Ovary (tissue), 9 donors: ENCODE results near the gene SKA1. TPM values are rescaled to one million over a fixed set of nuclear protein-coding genes. Genes with fewer than 3 reads are reported as not detected.

ENCODE experiments used
- DNase-seq, 5 donors: peaks; one replicate each; pipeline ENCODE4 v3.0.0-alpha.2; 2019 to 2020
- H3K27ac ChIP-seq, 2 donors: fragments of 200-600 bp; one replicate each; pipeline versions ENCODE4 v1.5.1 to v1.8.0; 2019 to 2022
- H3K27me3 ChIP-seq: fragments of 200-600 bp; one replicate; pipeline ENCODE4 v1.8.0; 2022
- H3K36me3 ChIP-seq: fragments of 200-600 bp; sonication (generic); one replicate; pipeline ENCODE4 v1.5.1; 2019
- H3K4me1 ChIP-seq: one replicate; pipeline ENCODE4 v1.8.1; 2013; ENCODE audit warnings: mild to moderate bottlenecking, moderate library complexity; ENCODE audit not compliant: insufficient read depth
- H3K4me3 ChIP-seq: fragments of 200-600 bp; sonication (generic); one replicate; pipeline ENCODE4 v1.5.1; 2017
- H3K9me3 ChIP-seq, 2 donors: fragments of 200-600 bp in 1 of 2; sonication (generic) in 1 of 2; one replicate each; pipeline versions ENCODE4 v1.5.1 to v1.8.1; 2013 to 2019; ENCODE audit warnings: mild to moderate bottlenecking in 1 of 2, moderate library complexity in 1 of 2
- EP300 ChIP-seq: sonication (generic); formaldehyde crosslinking; IDR thresholded peaks from one replicate; pipeline ENCODE4 v1.6.1; 2017; ENCODE audit warnings: antibody characterized with exemption
- POLR2A ChIP-seq: fragments of 450-650 bp; IDR thresholded peaks from one replicate; pipeline ENCODE4 v1.6.1; 2017; ENCODE audit warnings: antibody characterized with exemption, mild to moderate bottlenecking, moderate library complexity
- WGBS, 3 donors: extraction: QIAGEN DNeasy Blood & Tissue Kit in 1 of 3; methylation state at CpG; one replicate each; pipeline versions ENCODE4 v1.1.5 to v1.1.7; 2013 to 2017; 5-methylcytosine and 5-hydroxymethylcytosine counted together
- intact Hi-C, 4 donors: fragments of 100-400 bp; cut with DNase I; formaldehyde crosslinking; loops; one replicate each; pipeline versions ENCODE4 v1.11.0 to v1.15.1; 2022 to 2023
- polyA plus RNA-seq, 2 donors: library from polyadenylated mRNA; stranded (reverse); fragments of 200-250 nt in 1 of 2; fragments of 350-450 nt in 1 of 2; fragmentation: Illumina TruSeq in 1 of 2; extraction: RNeasy Lipid Tissue Mini Kit (QIAGEN cat#74804) in 1 of 2; gene quantifications; one replicate each; pipeline ENCODE4 v1.2.3, GENCODE V29; 2013 to 2014
- total RNA-seq, 7 donors: library from RNA; depleted of rRNA in 2 of 7; stranded (reverse); fragments of >200 nt in 2 of 7; fragmentation: NEBNext Ultra II Directional in 3 of 7; extraction: Animal tissue kit (Norgen Biotek cat#: 25700) in 3 of 7; gene quantifications; one replicate each; pipeline versions ENCODE4 v1.1.0 to v1.2.4, GENCODE V29; 2016 to 2023
- TF ChIP-seq, protein P1 (sequence below), 3 donors: fragments of 450-650 bp in 2 of 3; fragments of 200-600 bp in 1 of 3; IDR thresholded peaks; one replicate each; pipeline versions ENCODE4 v1.5.1 to v1.8.0; 2016 to 2022; ENCODE audit warnings: antibody characterized with exemption in 3 of 3, mild to moderate bottlenecking in 1 of 3
- donor health status: DM: no; HTN: no; CAD: no; lungs with moderate emphysema.
- donor health status: DM: no; HTN: no; CAD: no.
- donor health status: Bipolar disorder and iron deficiency.
- donor health status: DM: yes; HTN: yes; CAD: no.
- donor health status: DM: no; HTN: no; CAD: no.
- donor health status: DM: yes; HTN: yes; CAD: no.

SKA1 gene
- total and polyA plus RNA-seq, 9 donors, result 0.10 to 3.3 (median 0.60) TPM; not detected in 3

DNA sequence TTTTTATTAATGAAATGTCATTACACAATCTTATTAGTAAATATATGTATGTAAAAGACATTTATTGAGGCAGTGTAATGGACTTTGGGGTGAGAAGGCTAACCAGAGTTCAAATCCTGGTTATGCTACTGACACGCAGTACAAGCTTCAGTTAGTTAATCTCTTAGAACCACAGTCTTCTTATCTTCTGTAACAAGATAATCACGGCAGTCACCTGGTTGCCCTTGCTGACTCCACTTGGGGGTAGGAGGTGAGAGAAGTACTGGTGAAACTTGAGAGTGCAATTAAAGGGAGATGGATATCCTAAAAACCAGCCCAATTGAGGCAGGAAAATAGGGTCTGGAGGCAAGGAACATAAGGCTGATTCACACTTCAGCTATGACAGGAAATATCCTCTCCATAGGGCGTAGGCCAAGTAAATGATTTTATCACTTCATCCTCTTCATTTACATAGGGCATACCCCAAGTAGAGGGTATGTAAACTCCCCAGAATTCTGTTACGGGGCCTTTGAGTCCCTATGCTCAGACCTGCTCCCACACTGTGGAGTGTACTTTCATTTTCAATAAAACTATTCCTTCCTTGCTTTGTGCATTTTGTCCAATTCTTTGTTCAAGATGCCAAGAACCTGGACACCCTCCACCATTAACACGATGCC lies 21.3 kb downstream of the SKA1 start:
- WGBS, 3 donors, result 80 to 86% (median 84%) methylated on average over 5 of the region's 5 CpGs
- intact Hi-C loops, result no loop called here
- Histone ChIP-seq H3K4me1 (no peaks in the 10 kb centered on the region), H3K36me3 (no peaks in the 10 kb centered on the region), H3K4me3 (no peak overlapping the region), H3K9me3 (no peaks in the 10 kb centered on the region), H3K27me3 (no peaks in the 10 kb centered on the region), H3K27ac (no peak overlapping the region)
- DNase-seq, result no peak
- TF ChIP-seq POLR2A, result no peak
- TF ChIP-seq EP300, result no peak
- TF ChIP-seq, protein P1, sequence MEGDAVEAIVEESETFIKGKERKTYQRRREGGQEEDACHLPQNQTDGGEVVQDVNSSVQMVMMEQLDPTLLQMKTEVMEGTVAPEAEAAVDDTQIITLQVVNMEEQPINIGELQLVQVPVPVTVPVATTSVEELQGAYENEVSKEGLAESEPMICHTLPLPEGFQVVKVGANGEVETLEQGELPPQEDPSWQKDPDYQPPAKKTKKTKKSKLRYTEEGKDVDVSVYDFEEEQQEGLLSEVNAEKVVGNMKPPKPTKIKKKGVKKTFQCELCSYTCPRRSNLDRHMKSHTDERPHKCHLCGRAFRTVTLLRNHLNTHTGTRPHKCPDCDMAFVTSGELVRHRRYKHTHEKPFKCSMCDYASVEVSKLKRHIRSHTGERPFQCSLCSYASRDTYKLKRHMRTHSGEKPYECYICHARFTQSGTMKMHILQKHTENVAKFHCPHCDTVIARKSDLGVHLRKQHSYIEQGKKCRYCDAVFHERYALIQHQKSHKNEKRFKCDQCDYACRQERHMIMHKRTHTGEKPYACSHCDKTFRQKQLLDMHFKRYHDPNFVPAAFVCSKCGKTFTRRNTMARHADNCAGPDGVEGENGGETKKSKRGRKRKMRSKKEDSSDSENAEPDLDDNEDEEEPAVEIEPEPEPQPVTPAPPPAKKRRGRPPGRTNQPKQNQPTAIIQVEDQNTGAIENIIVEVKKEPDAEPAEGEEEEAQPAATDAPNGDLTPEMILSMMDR (IDR thresholded peaks at IDR 0.05), result no peak

DNA sequence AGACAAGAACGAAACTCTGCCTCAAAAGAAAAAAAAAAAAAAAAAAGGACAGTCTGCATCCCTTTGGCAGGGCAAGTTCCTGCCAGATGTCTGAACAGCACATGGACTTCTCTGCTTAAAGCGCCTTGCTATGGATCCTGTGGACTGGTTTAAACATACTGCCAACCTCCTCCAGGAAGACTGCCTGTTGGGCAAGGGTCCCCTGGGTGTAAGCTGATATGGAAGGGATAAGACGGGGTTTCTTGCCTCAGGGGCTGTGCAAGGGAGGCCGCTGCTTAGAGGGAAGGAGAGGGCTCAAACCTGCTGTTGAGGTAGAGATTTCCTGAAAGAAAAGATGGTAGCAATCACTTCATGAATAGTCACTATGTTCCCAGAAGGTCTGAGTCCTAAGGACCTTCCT lies 22.2 kb downstream of the SKA1 start:
- WGBS, 3 donors, result 86 to 93% (median 91%) methylated on average over 4 of the region's 4 CpGs
- Histone ChIP-seq H3K4me1 (no peaks in the 10 kb centered on the region), H3K4me3 (no peak overlapping the region), H3K27me3 (no peaks in the 10 kb centered on the region), H3K36me3 (no peaks in the 10 kb centered on the region), H3K27ac (no peak overlapping the region), H3K9me3 (no peaks in the 10 kb centered on the region)
- intact Hi-C loops, result no loop called here
- TF ChIP-seq, protein P1 (IDR thresholded peaks at IDR 0.05), result no peak
- TF ChIP-seq POLR2A (no peak), EP300 (no peak)
- no peak for DNase-seq

DNA sequence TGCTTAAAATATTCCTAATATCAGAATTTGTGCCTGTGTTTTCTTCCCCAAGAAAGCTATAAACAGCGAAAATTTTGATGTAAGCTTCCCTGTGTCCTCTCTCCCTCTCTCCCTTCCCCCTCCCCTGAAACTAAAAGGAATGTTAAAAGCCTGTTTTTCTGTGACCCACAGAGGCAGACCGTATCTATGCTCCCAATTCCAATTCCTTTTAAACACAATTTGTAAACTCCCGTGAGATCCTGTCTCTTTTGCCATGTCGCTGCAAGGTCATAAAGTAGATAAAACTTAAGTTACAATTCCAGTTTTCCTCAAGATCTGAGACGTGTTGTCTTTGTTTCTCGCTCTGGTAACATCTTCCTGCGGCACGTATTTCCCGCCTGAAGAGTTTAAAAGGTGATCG lies 23.3 kb downstream of the SKA1 start:
- 53 to 58% (median 54%) methylated on average over 10 of the region's 10 CpGs for WGBS, 3 donors
- TF ChIP-seq EP300, result no peak
- no peak for TF ChIP-seq POLR2A
- TF ChIP-seq, protein P1 (IDR thresholded peaks at IDR 0.05), result no peak
- no peak overlapping the region for H3K4me3 ChIP-seq
- H3K27ac ChIP-seq, result no peak overlapping the region
- H3K27me3 ChIP-seq, result no peaks in the 10 kb centered on the region
- no peaks in the 10 kb centered on the region for H3K36me3 ChIP-seq
- no peaks in the 10 kb centered on the region for H3K4me1 ChIP-seq
- intact Hi-C loops, result no loop called here
- no peaks in the 10 kb centered on the region for H3K9me3 ChIP-seq
- DNase-seq, result no peak

DNA sequence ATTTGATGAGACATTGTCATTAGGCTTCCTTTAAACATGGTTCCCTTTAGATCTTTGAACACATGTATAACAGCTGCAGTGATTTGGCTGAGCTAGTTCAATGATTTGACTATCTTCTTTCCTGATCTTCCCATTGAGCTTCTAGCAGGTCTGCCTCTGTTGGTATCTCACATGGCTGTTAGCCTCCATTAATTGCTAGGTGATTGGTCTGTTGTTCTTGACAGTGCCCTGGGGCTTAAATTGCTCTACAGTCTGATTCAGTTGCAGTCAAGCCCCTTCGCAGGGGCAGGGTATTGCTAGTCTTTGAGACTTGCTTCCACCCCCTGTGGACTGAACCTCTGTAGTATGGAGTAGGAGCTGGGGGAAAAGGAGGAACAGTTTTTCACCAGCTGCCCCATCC lies 24.1 kb downstream of the SKA1 start:
- Histone ChIP-seq H3K4me1 (no peaks in the 10 kb centered on the region), H3K4me3 (no peak overlapping the region), H3K9me3 (no peaks in the 10 kb centered on the region), H3K27me3 (no peaks in the 10 kb centered on the region), H3K36me3 (no peaks in the 10 kb centered on the region), H3K27ac (no peak overlapping the region)
- intact Hi-C loops, result no loop called here
- no peak for DNase-seq
- 95 to 100% (median 98%) methylated on average over 1 of the region's 1 CpG for WGBS, 3 donors
- TF ChIP-seq EP300 (no peak), POLR2A (no peak)
- TF ChIP-seq, protein P1 (IDR thresholded peaks at IDR 0.05), result no peak
